ENCODE results near the gene LPIN1. TPM values are rescaled to one million over a fixed set of nuclear protein-coding genes. Genes with fewer than 3 reads are reported as not detected.
"Not testable (repeated sequence)": the region's sequence is repeated elsewhere in the genome, so short reads cannot be mapped to it uniquely, and the experiment has no call there.

LPIN1 gene
- total RNA-seq, 1 donor from 2014 or later: 43.1 TPM

DNA sequence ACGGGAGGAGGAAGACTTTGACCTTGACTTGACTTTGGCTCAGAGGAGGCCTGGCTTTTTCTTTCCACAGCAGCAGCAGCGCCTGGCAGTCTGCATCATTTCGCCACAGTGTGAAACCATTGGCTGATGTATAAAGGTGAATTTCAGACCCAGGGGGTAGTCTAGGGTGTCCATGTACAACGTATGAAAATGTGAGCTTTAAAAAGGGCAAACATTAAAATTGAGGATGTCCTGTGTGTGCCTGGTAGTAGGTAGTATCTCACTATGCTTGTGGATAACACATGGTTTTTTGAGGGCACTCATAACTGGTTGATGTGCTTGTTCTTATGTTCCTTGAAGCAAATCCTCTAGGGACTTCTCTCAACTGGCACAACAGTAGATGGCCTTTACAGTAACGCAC, 86.1 kb downstream of the LPIN1 start:
- DNase-seq (ENCODE audit: low read depth, low spot score): no peak

DNA sequence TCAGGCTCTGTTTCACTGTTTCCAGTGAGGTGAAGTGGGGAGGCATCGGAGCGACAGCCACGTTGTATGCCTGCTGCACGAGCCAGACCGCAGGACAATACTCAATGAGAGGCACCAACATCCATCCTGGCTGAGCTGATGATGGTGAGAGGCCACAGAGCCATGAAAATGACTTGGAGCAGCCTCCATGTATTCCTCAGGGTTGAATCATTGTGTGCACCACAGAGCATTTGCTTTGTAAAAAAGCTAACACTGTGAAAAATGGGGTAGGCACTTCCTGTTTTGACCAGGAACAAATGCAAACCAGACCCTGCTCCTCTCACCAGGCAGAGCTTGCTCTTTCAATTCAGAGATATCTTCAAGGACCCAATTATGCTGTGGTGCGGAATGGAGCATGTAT, 87.2 kb downstream of the LPIN1 start:
- DNase-seq (ENCODE audit: low read depth, low spot score): no peak

DNA sequence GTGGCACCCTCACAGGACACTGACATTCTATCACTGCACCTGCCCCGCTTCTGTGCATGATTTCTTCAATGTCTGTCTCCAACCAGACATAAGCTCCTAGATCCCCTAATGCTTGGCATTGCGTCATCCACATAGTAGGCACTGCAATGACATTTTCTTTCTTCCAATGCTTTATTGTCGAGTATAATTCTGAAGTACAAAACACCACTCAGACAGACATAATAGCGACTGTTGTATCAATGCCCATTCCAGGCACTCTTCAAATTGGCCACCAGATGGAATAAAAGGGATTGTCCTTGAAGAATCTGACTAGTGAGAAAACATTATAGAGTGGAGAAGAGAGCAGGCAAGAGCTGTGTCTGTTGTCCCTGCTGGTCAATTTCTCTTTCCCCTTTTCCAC, 89.0 kb downstream of the LPIN1 start:
- DNase-seq (ENCODE audit: low read depth, low spot score): no peak

DNA sequence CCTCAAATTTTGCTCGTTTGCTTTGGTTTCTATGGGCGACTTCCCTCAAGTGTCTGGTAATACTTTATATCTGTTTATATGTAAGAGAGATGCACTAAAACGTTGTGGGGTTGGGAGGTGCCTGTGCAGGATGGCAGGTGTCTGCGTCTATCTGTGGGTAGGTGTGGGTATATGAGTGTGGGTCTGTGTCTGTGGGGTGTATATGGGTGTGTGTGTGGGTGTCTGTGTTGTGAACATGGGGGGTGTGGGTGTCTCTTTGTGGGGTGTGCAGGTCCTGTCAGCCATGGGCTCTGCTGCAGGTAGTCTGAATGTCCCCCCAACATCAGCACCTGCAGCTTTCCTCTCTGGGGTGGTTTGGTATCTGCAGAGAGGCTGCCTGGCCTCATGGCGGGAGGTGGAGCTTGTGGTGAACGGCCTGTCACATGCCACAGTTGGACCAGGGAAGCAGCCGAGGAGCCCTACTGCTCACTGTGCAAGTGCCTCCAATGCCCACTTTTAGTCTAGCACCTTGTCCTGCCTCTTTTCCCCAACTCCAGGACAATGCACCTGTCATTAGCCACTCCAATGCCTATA, 90.3 kb downstream of the LPIN1 start:
- DNase-seq (ENCODE audit: low read depth, low spot score): no peak

DNA sequence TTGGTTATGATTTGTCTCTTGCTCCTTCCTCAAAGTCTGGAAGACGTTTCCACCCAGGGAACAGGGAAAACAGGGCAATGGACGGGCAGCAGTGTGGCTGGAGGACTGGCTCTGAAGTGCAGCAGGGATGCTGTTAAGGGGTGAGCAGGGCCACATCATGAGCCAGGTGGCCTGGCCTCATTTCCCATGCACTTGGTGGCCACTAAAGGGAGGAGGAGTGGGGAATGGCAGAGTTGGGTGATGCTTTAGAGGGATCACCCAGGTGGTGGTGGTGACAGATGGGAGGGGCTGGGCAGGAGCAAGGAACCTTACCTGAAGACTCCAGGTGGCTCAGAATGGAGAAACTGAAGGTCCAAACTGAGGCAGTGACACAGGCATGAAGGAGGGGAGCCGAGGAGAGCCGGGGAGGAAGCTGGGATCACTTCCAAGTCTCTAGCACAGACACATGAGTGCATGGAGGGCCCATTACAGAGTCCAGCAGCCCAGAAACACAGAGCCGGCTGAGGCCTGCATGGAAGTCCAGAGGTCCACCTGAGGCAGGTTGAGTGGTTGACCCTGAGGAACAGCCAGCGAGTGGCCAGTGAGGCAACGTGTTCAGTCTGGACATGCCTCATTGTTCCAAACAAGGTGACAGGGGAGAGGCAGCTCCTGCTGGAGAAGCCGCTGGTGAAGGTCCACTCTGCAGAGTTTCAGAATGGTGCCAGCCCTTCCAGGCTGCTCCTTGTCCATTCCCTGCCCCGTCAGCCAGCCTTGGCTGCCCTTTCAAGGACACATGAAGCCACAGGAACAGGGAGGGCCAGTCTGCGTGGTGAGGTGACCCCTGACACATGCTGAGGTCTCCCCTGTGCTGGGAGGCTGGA, 91.7 kb downstream of the LPIN1 start:
- DNase-seq (ENCODE audit: low read depth, low spot score): no peak

DNA sequence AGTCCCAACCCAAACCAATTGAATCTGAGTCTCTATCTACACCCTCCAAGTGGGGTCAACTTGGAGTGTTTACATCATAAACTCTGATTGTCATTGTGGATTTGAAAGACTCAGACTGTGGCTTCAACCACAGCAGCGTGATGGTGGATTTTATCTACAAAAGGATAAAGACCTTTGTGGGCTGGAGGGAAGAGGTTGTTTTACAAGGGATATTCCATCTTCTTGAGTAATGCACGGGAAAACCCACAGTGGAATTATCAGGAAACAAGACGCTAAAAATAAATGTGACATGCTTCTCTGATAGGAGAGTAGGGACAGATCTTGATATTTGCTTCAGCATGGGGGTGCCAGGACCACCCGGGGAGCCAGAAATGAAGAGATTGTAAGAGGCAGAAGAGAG, 93.5 kb downstream of the LPIN1 start:
- no peak for DNase-seq (ENCODE audit: low read depth, low spot score)

DNA sequence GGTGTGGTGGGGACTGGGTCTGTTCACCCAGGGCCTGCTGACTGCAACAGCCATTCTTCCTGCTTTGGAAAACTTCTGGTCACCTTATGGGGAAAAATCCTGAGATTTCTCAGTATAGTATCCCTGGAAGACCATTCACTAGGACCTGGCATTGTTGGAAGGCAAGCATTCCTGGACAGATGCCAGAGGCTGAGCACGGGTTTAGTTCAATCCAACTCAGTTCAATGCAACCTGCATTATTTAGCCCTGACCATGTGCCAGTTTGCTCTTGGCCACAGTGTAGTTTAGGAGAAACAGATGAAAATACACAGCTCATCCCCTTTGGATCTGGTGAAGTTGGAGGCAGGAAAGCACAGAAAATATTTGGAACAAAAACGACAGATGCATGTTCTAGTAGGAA, 95.9 kb downstream of the LPIN1 start:
- no peak for DNase-seq (ENCODE audit: low read depth, low spot score)

DNA sequence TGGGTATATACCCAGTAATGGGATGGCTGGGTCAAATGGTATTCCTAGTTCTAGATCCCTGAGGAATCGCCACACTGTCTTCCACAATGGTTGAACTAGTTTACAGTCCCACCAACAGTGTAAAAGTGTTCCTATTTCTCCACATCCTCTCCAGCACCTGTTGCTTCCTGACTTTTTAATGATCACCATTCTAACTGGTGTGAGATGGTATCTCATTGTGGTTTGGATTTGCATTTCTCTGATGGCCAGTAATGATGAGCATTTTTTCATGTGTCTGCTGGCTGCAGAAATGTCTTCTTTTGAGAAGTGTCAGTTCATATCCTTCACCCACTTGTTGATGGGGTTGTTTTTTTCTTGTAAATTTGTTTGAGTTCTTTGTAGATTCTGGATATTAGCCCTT, 98.4 kb downstream of the LPIN1 start:
- DNase-seq (ENCODE audit: low read depth, low spot score): not testable (repeated sequence)

DNA sequence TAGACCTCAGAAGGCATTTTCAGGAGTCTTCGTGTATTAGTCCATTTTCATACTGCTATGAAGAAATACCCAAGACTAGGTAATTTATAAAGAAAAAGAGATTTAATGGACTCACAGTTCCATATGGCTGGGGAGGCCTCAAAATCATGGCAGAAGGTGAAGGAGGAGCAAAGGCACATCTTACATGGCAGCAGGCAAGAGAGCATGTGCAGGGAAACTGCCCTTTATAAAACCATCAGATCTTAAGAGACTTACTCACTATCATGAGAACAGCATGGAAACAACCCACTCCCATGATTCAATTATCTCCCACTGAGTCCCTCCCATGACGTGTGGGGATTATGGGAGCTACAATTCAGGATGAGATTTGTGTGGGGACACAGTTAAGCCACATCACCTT, 101.5 kb downstream of the LPIN1 start:
- not testable (repeated sequence) for DNase-seq (ENCODE audit: low read depth, low spot score)

DNA sequence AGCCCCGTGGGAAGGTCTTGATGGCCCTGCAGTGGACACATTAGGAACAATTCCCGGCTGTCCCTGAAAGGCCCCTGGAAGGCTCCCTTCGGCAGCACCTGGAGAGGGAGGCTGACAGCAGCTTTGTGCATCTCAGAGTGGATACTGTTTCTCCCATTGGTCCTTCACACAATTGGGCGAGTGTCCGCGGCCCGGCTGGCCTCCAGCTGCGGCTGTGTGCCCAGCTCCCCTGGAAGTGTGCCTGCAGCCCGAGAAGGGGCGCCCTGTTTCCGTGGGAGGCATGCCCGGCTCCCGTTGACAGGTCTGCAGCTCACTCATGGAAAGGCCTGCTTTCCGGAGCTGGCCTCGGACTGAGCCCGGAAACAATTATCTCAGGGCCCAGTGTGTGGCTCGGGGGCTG, 103.7 kb downstream of the LPIN1 start:
- no peak for DNase-seq (ENCODE audit: low read depth, low spot score)

DNA sequence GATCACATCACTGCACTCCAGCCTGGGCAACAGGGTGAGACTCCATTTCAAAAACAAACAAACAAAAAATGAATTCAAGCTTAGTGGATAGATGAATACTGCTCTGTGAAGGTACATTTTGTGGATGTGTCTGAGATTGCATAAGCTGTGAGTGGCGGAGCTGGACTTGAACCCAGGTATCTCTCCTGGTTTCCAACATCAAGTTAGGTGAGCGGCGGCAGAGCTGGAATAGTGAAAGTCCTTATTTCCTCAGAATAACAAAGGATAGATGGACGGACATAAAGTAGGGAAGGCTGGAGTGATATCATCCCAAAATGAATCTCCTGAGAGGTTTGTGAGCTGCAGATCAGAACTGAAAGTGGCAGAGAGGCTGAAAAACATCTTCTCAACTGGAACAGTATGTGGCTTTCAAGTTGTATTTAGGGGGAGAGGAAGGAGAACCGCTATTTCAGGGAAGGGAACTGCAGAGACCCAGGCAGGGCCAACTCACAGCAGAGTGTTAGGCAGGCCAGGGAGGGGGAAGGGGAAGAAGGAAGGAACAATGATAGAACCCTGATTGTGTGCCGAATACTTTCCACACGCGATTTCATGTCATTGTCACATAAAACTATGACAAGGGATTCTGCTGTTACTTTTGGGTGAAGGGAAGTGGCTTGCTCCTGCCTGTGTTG, 106.2 kb downstream of the LPIN1 start:
- no peak for DNase-seq (ENCODE audit: low read depth, low spot score)

DNA sequence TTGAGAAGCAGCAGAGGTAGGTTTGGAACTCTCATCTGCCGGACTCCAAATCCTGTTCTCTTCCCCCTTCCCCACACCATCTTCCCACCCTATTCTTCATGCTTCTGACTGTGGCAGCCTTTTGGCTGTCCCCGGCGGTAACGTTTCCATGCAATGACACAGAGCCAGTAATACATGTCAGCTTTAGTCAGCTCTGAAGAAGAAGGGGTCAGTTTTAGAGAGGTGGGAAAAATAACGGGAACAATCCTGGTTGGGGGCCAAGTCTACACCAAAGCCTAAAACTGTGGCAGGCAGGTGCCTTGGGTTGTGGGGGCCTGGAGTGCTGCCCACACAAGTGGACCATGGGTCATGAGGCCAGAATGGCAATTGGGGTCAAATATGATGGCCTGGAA, 106.8 kb downstream of the LPIN1 start:
- DNase-seq (ENCODE audit: low read depth, low spot score): no peak

DNA sequence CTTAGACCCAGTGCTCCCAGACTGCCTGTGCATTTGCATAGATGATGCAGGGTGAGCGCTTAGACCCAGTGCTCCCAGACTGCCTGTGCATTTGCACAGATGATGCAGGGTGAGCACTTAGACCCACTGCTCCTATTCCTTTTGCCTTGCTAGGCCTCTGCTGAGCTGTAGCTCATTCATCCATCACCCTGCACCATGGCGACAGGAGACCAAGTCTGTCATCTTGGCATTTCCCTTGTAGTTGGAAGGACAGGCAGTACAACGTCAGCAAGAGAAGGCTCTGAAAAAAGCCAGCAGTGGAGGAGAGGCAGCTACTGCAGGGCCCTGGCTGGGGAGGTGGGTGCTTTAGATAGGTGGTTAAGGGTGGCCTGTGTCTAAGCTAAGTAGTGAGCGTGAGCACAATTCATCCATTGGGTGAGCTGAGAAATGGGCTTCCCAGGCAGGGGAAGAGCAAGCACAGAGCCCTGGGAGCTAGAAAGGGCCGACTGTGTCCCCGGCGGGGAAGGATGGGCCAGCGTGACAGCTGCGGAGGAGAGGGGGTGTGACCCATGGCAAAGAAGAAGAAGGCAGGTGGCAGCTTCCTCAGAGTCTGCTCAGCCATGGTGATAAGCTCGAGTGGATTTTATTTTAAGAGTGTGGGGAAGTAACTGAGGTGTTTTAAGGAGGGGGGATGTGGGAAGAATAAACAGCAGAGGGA, 108.8 kb downstream of the LPIN1 start:
- no peak for DNase-seq (ENCODE audit: low read depth, low spot score)

DNA sequence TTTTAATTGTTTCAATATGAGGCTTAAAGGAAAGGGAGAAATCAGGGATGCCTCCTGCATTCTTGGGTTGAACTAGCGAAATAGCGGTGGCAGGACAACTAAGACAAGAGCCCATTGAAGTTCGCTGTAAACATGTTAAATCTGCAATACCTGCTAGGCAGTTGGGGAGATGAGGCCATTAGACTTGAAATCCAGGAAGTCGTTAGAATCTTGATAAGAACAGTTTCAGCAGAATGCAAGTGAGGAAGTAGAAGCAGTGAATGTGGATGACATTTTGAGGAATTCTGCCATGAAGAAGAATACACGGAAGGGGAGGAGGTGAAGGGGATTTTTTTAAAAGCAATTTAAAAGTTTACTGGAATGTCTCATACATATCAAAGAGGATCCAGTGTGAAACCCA, 109.7 kb downstream of the LPIN1 start:
- DNase-seq (ENCODE audit: low read depth, low spot score): no peak

DNA sequence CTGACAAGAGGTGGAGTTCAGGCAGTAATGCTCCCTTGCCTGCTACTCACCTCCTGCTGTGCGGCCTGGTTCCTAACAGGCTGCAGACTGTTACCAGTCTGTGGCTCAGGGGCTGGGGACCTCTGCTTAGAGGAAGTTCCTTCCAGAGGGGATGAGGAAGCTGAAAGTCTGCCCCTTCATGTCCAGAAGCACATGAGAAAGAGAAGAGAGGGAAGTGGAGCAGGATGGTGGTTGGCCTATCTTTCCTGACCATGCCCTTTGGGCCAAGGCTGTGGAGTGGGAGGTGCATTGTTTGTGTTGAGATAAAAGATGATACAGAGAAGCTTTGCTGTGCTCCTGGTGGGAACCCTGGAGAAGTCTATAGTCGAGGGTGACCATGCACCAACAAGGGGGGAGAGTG, 112.5 kb downstream of the LPIN1 start:
- DNase-seq (ENCODE audit: low read depth, low spot score): no peak

DNA sequence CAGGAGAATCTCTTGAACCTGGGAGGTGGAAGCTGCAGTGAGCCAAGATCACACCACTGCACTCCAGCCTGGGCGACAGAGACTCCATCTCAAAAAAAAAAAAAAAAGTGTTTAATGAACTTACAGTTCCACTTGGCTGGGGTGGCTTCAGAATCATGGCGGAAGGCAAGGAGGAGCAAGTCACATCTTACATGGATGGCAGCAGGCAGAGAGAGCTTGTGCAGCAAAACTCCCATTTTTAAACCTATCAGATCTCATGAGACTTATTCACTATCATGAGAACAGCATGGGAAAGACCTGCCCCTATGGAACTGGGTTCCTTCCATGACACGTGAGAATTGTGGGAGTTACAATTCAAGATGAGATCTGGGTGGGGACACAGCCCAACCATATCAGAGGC, 113.5 kb downstream of the LPIN1 start:
- not testable (repeated sequence) for DNase-seq (ENCODE audit: low read depth, low spot score)

DNA sequence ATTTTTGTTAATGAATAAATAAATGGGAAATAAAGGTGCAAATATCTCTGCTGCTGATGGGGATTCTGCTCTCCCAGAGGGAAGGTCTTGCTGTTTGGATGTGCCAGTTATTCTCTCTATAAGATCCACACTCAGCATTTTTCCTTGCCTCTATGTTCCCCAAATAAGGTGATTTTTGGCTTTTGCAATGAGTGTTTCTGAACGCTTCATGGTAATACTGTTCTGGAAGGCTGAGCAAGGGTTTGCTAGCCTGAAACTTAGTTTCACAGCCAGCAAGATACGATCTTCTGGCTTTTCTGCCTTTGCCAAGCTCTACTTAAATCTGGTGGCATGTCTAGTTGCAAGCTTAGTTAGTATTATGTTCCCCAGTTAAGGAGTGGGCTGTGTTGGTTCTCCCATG, 114.6 kb downstream of the LPIN1 start:
- DNase-seq (ENCODE audit: low read depth, low spot score): no peak

DNA sequence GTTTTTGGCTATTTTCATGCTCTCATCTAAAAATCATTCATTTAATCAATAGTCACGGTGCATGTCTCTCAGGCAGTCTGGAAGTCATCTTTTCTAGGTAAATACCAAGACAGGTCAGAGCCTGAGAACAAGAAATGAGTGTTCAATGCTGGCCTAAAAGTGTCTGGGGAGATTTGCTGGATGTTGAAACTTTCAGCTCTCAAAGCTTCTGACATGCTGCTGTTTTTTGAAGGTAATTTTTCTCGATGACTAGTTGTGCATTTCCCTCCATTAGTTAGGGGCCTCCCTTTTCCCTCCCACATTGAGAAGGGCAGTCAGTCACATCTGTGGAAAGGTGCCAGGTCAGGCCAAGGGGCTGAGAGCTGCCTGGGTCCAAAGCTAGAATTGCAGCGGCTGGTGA, 115.6 kb downstream of the LPIN1 start:
- no peak for DNase-seq (ENCODE audit: low read depth, low spot score)

DNA sequence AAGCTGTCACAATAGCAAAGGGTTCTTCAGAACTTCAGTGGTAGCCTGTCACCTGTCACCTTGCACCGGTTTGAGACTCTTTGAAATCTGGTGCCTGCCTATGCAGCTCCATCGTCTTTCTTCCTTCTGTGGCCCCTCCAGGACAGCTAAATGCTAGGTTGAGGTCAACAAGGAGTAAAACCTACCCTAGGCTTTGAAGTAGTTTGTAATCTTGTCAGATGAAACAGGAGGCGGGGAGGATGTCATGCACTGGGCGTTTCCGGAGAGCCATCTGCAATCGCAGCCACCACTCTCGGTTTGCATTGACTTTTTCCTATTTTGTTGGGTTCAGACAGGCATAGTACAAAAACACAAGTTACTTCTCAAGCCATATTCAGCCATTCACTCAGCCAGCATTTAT, 116.7 kb downstream of the LPIN1 start:
- no peak for DNase-seq (ENCODE audit: low read depth, low spot score)

DNA sequence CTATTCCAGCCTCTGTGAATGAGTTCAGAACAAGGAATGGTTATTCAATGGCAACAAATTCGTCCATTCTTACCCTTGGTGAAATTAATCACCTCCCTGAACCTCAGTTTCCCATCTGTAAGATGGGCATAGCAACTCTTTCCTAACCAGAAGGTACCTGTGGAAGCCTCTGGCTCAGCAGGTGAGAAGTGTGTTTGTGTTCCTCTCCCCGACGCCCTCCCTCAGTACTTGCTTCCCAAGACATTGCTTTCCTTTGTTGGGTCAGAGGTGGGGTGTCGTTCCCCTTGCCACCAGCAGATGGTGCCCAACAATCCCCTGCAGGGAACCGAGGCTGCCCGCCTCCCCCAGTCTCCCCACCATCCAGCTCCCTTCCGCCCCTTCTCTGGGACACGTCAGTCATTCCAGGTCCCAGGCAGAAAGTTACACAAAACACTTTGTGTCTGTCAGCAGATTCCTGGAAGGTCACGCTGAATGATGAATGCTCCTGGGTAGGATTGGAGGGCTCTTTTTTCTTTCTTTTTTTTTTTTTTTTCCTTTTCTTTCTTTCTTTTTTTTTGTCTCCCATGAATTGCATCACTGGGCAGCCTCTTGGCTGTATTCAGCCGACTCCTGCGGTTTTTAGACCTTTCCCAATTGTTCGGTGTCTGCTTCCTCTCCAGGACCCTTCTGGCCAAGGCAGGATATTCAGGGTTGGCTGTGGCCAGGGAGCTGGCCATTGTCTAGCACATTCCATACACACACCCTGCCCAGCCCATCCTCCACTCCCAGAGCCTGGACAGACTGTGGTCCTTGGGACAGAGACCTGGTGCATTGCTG, 117.3 kb downstream of the LPIN1 start:
- peak; percentile 52 for DNase-seq (ENCODE audit: low read depth, low spot score)

DNA sequence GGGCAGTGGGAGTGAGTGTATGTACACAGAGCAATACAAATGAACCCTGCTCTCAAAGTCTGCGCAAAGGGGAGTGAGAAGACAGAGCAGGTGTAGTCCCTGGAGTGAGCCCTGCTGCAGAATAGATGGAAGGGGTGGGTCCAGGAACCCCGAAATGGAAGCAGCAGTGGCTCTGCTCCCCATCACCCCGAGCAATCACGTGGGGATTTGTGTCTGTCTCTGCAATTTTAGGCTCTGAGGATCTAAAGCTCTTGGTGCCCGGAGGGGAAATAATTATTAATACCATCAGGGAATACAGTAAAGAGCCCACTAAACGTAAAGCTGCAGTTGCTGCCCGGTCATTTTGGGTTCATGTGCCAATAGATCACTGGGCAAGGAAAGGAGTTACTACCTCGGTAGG, 118.3 kb downstream of the LPIN1 start:
- DNase-seq (ENCODE audit: low read depth, low spot score): no peak
